HEK293 (cell line): ENCODE measurements around the gene DIP2B.

ENCODE experiments used
- CTCF ChIA-PET: fragments of 350-600 bp; formaldehyde crosslinking; extraction: SDS; loops from one replicate; lab custom pipeline; 2021; ENCODE audit warnings: antibody characterized with exemption; lab: Yijun Ruan, JAX
- POLR2A ChIA-PET: fragments of 300-600 bp; formaldehyde crosslinking; extraction: SDS; loops from one replicate; lab custom pipeline; 2020; ENCODE audit warnings: antibody characterized with exemption, inconsistent platforms; lab: Yijun Ruan, JAX
- H3K27ac ChIP-seq: fragments of 200-500 bp; sonication (Bioruptor generic); 2 replicates; pipeline ENCODE4 v1.5.1; 2014; ENCODE audit warnings: low read depth, low read length, control low read depth, inconsistent platforms; ENCODE audit errors: extremely low read depth
- H3K36me3 ChIP-seq, 2 experiments: fragments of 200-500 bp in 1 of 2; sonication (Bioruptor generic) in 1 of 2; 1 replicate in 1 of 2; 2 replicates in 1 of 2; pipeline ENCODE4 v1.5.1; 2014 to 2017; ENCODE audit warnings: inconsistent platforms in 2 of 2, low read length in 2 of 2; ENCODE audit not compliant: control insufficient read depth in 2 of 2, insufficient read depth in 1 of 2
- H3K4me1 ChIP-seq: fragments of 200-500 bp; sonication (Bioruptor generic); 2 replicates; pipeline ENCODE4 v1.5.1; 2014; ENCODE audit warnings: mild to moderate bottlenecking, low read length, inconsistent platforms; ENCODE audit not compliant: control insufficient read depth, insufficient read depth
- H3K4me3 ChIP-seq: 2 replicates; pipeline ENCODE4 v1.5.1; 2011; ENCODE audit warnings: low read depth, mild to moderate bottlenecking, control low read depth, low read length, moderate library complexity
- H3K9me3 ChIP-seq: fragments of 200-500 bp; sonication (Bioruptor generic); 2 replicates; pipeline ENCODE4 v1.5.1; 2014; ENCODE audit warnings: low read depth, low read length, inconsistent platforms; ENCODE audit not compliant: control insufficient read depth, insufficient read depth
- HOXD13 ChIP-seq: sonication (generic); formaldehyde crosslinking; IDR thresholded peaks from 2 replicates; pipeline ENCODE4 v1.8.0; 2022; ENCODE audit warnings: missing genetic modification reagents, borderline replicate concordance
- PBX3 ChIP-seq: sonication (generic); formaldehyde crosslinking; IDR thresholded peaks from 2 replicates; pipeline ENCODE4 v1.8.1; 2022; ENCODE audit warnings: mild to moderate bottlenecking, moderate library complexity, missing genetic modification reagents
- PRDM6 ChIP-seq: fragments of 450-650 bp; formaldehyde crosslinking; IDR thresholded peaks from 2 replicates; pipeline ENCODE4 v1.5.1; 2017; ENCODE audit warnings: missing biosample characterization, missing genetic modification characterization
- WT1 ChIP-seq: fragments of 450-650 bp; formaldehyde crosslinking; IDR thresholded peaks from 2 replicates; pipeline ENCODE4 v1.5.1; 2016; ENCODE audit warnings: missing biosample characterization, missing genetic modification characterization
- ZNF121 ChIP-seq: fragments of 450-650 bp; formaldehyde crosslinking; IDR thresholded peaks from 2 replicates; pipeline ENCODE4 v1.5.1; 2016; ENCODE audit warnings: missing biosample characterization, missing genetic modification characterization
- ZNF280C ChIP-seq: fragments of 450-650 bp; formaldehyde crosslinking; IDR thresholded peaks from 2 replicates; pipeline ENCODE4 v1.5.1; 2016; ENCODE audit warnings: missing biosample characterization, missing genetic modification characterization
- ZNF280D ChIP-seq: fragments of 450-650 bp; formaldehyde crosslinking; IDR thresholded peaks from 2 replicates; pipeline ENCODE4 v1.5.1; 2016; ENCODE audit warnings: missing biosample characterization, missing genetic modification characterization
- ZNF362 ChIP-seq: fragments of 450-650 bp; formaldehyde crosslinking; IDR thresholded peaks from 2 replicates; pipeline ENCODE4 v1.5.1; 2016; ENCODE audit warnings: missing biosample characterization, missing genetic modification characterization
- ZNF433 ChIP-seq: fragments of 450-650 bp; formaldehyde crosslinking; IDR thresholded peaks from 2 replicates; pipeline ENCODE4 v1.5.1; 2016; ENCODE audit warnings: missing biosample characterization, missing genetic modification characterization, low read depth
- ZNF560 ChIP-seq: fragments of 450-650 bp; formaldehyde crosslinking; IDR thresholded peaks from 2 replicates; pipeline ENCODE4 v1.5.1; 2017; ENCODE audit warnings: missing biosample characterization, missing genetic modification characterization, borderline replicate concordance
- ZNF585B ChIP-seq: fragments of 450-650 bp; formaldehyde crosslinking; IDR thresholded peaks from 2 replicates; pipeline ENCODE4 v1.5.1; 2016; ENCODE audit warnings: missing biosample characterization, missing genetic modification characterization
- ZXDB ChIP-seq: fragments of 450-650 bp; formaldehyde crosslinking; IDR thresholded peaks from 2 replicates; pipeline ENCODE4 v1.5.1; 2016; ENCODE audit warnings: missing biosample characterization, missing genetic modification characterization

DIP2B gene

GRCh38 chr12:50508414-50508813 lies 3.6 kb downstream of the DIP2B start:
- H3K36me3 ChIP-seq, result no peaks in the 10 kb centered on the region
- CTCF ChIA-PET, result interaction anchor here (0.6 to 5.7 kb wide), 5 partner anchors 12 to 832 kb away, joined by 3 to 45 read pairs (median 3); no protein-coding TSS in a partner anchor
- TF ChIP-seq ZNF362, result peak; percentile 24; the same call in 1 of the 2 replicates
- no peak for TF ChIP-seq ZNF280C
- TF ChIP-seq, all 188 proteins: peak for 1
- POLR2A ChIA-PET, result no interaction called here
- Histone ChIP-seq H3K4me1 (peaks cover 12% of the 10 kb centered on the region; the same call in 1 of the 2 replicates), H3K9me3 (no peaks in the 10 kb centered on the region), H3K27ac (no peak overlapping the region), H3K4me3 (no peak overlapping the region)

GRCh38 chr12:50508970-50509663 lies 4.3 kb downstream of the DIP2B start:
- TF ChIP-seq PBX3 (CRISPR knock-in tag) (no peak), WT1 (tag by site-specific recombination) (peak; percentile 98)
- POLR2A ChIA-PET, result interaction anchor here (1.7 kb wide), 1 partner anchor 517 kb away, joined by 3 read pairs; the partner anchor contains the start of gene SLC11A2
- no peaks in the 10 kb centered on the region for H3K36me3 ChIP-seq
- peaks cover 12% of the 10 kb centered on the region; the same call in 1 of the 2 replicates for H3K4me1 ChIP-seq
- no peaks in the 10 kb centered on the region for H3K9me3 ChIP-seq
- H3K4me3 ChIP-seq, result no peak overlapping the region
- CTCF ChIA-PET, result interaction anchor here (0.5 to 5.7 kb wide), 13 partner anchors 9 to 832 kb away, joined by 3 to 45 read pairs (median 3); no protein-coding TSS in a partner anchor
- no peak overlapping the region for H3K27ac ChIP-seq

GRCh38 chr12:50514526-50515276 lies 9.9 kb downstream of the DIP2B start:
- H3K9me3 ChIP-seq, result no peaks in the 10 kb centered on the region
- no peaks in the 10 kb centered on the region; a peak in 1 of 3 replicates for H3K36me3 ChIP-seq
- TF ChIP-seq ZNF585B (tag by site-specific recombination) (no peak), PRDM6 (tag by site-specific recombination) (no peak), ZXDB (tag by site-specific recombination) (no peak), ZNF560 (no peak), ZNF121 (tag by site-specific recombination) (peak; percentile 58; the same call in 1 of the 2 replicates), ZNF433 (no peak), ZNF280D (tag by site-specific recombination) (no peak), HOXD13 (CRISPR knock-in tag) (no peak)
- TF ChIP-seq, all 188 proteins: peak for 1
- POLR2A ChIA-PET, result interaction anchor here (0.6 kb wide), 1 partner anchor 62 kb away, joined by 4 read pairs; no protein-coding TSS in a partner anchor
- Histone ChIP-seq H3K4me1 (no peaks in the 10 kb centered on the region), H3K27ac (no peak overlapping the region), H3K4me3 (no peak overlapping the region)
- CTCF ChIA-PET, result interaction anchor here (0.6 to 1.3 kb wide), 3 partner anchors 10 to 1289 kb away, joined by 3 to 6 read pairs (median 4); partner anchors contain the start of gene DIP2B
